Stimulated activated naive CD8-positive, alpha-beta T cell treated with anti-CD3 and anti-CD28 coated beads, Interleukin-15, amount 100 ng/mL, for 72 hours (primary cell): ENCODE data around the gene VPS45.
"Not testable (repeated sequence)": the region's sequence is repeated elsewhere in the genome, so short reads cannot be mapped to it uniquely, and the experiment has no call there.

ENCODE experiments used
- ATAC-seq: fragments of 150-1000 bp; cut with Tn5 transposase; 2 replicates; pipeline ENCODE4 v1.10.0; 2021; ENCODE audit warnings: mild to moderate bottlenecking, moderate library complexity
- DNase-seq, 2 donors: peaks; one replicate each; pipeline ENCODE4 v3.0.0; 2021 to 2022
- H3K27ac Mint-ChIP-seq, 2 donors: one replicate each; pipeline ENCODE4 v1.8.0; 2022; ENCODE audit warnings: mild to moderate bottlenecking in 2 of 2, mixed read lengths in 2 of 2, moderate library complexity in 2 of 2
- H3K27me3 Mint-ChIP-seq: one replicate; pipeline ENCODE4 v1.8.0; 2022; ENCODE audit warnings: mixed read lengths
- H3K4me1 Mint-ChIP-seq: one replicate; pipeline ENCODE4 v1.8.0; 2022; ENCODE audit warnings: mild to moderate bottlenecking, mixed read lengths
- H3K4me3 Mint-ChIP-seq, 2 donors: one replicate each; pipeline ENCODE4 v1.8.0; 2022; ENCODE audit warnings: mild to moderate bottlenecking in 2 of 2, mixed read lengths in 2 of 2, moderate library complexity in 1 of 2
- H3K9me3 Mint-ChIP-seq, 2 donors: one replicate each; pipeline ENCODE4 v1.8.0; 2022; ENCODE audit warnings: mixed read lengths in 2 of 2

The VPS45 gene

GRCh38 chr1:150135400-150135799, 67.8 kb downstream of the VPS45 start:
- ATAC-seq, H3K27ac Mint-ChIP-seq, H3K9me3 Mint-ChIP-seq, H3K27me3 Mint-ChIP-seq, DNase-seq, H3K4me1 Mint-ChIP-seq, H3K4me3 Mint-ChIP-seq: not testable (repeated sequence)

- no peak for ATAC-seq
- Mint-ChIP-seq H3K27me3 (no peaks in the 10 kb centered on the region), H3K9me3 (no peaks in the 10 kb centered on the region), H3K27ac (no peak overlapping the region), H3K4me1 (no peaks in the 10 kb centered on the region), H3K4me3 (no peak overlapping the region)
- DNase-seq: no peak
Observed at GRCh38 chr1:150138044-150138443, 70.5 kb downstream of the VPS45 start.

DNA sequence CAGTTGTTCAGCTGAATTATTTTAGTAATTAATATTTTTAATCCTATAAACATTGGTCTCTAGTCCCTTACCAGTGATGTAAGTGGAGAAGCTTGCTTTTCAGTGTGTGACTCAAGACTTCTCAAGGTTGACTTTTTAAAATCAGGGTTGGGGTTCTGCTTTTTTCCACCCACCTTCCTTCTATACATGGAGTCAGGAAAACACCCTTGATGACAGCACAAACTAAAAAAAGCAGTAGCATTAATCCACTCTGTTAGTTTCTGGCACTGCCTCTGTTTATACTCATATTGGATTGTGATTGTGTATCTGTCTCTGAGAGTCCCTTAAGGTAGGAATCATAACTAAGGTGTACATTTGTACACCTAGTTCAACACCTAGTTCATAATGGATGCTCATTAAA, 73.9 kb downstream of the VPS45 start:
- Mint-ChIP-seq H3K4me1 (peaks cover 15% of the 10 kb centered on the region), H3K4me3 (no peak overlapping the region), H3K27me3 (peaks cover under 1% of the 10 kb centered on the region), H3K27ac (no peak overlapping the region), H3K9me3 (no peaks in the 10 kb centered on the region)
- ATAC-seq (no peak), DNase-seq (no peak)

DNA sequence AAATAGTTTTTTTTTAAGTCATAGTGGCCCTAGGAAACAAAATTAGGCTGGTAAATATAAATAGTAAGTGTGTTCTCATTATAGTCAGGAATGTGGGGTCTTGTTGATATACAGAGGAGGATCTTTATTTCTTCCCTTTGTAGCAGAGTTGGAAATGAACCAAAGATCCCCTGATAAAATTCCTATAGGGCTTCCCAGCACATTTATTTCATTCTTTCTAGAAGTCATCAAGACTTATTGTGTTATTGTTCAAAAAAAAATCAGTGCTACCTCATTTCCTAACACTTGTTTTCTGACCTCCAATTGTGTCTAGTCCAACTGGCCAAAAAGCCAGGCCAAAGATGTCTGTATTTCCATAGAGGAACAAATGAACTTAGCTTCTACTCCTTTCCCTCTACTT, 74.5 kb downstream of the VPS45 start:
- Mint-ChIP-seq H3K27ac (no peak overlapping the region), H3K4me1 (peaks cover 21% of the 10 kb centered on the region), H3K4me3 (no peak overlapping the region), H3K9me3 (no peaks in the 10 kb centered on the region), H3K27me3 (peaks cover 7% of the 10 kb centered on the region)
- ATAC-seq (no peak), DNase-seq (no peak)

GRCh38 chr1:150144606-150145005, 77.0 kb downstream of the VPS45 start:
- no peak overlapping the region for H3K4me3 Mint-ChIP-seq
- DNase-seq (no peak), ATAC-seq (no peak)
- H3K9me3 Mint-ChIP-seq: no peaks in the 10 kb centered on the region
- peaks cover 43% of the 10 kb centered on the region for H3K4me1 Mint-ChIP-seq
- no peak overlapping the region for H3K27ac Mint-ChIP-seq
- peaks cover 32% of the 10 kb centered on the region for H3K27me3 Mint-ChIP-seq

GRCh38 chr1:150146016-150146415, 78.4 kb downstream of the VPS45 start:
- ATAC-seq, H3K27ac Mint-ChIP-seq, H3K4me3 Mint-ChIP-seq, DNase-seq, H3K9me3 Mint-ChIP-seq: not testable (repeated sequence)
- Mint-ChIP-seq H3K4me1 (peaks cover 45% of the 10 kb centered on the region), H3K27me3 (peaks cover 33% of the 10 kb centered on the region)

DNA sequence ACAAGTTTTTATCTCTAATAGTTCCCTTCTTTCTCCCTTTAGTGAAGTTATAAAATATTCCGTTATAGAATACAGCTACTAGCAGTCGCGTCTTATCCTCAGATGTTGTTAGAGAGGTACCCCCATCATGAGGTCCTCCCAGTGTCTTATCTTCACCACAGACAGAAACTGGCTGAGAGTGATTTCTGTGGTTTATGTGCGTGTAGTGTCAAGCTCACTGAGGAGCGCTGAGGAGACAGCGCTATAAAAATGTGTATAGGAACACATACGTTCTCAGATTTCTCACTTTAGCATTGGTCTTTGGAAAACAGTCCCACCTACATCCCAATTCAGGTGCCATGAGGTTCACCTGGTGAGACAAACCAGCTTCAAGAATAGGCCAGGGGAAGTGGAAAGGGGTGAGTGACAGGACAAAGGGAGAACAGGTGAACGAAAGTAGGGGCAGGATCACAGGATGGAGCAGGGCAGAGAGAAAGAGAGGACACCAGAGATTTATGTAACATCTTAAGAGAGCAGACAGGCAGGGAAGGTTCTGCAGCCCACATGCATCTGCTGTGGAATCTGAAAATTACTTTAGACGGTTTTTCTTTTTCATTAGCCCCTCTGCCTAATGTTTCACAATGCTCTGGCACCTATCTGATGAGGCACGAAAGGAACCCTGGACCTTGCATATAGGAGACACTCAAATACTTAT, 79.4 kb downstream of the VPS45 start:
- H3K4me1 Mint-ChIP-seq: peaks cover 55% of the 10 kb centered on the region
- no peak overlapping the region for H3K4me3 Mint-ChIP-seq
- H3K27ac Mint-ChIP-seq: no peak overlapping the region
- no peak for ATAC-seq
- DNase-seq: no peak
- no peaks in the 10 kb centered on the region for H3K9me3 Mint-ChIP-seq
- H3K27me3 Mint-ChIP-seq: peaks cover 33% of the 10 kb centered on the region

DNA sequence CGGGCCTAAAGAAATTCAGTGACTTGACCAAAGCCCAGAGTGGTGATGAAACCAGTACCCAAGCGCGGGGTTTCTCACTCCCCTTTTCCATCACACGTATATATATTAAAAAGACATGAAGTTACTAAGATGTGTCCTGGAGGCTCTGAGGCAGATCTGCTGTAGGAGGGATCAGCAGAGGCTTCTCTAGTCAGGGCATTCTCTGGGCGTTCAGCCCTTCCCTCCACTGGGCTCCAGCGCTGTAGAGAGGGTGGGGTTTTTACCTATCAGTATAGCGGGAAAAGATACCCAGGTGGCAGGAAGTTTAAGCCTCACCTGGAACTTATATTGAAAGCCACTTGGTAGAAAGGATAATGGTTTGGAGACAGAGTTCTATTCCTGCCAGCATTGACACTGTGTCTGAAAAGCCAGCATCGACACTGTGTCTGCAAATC, 81.3 kb downstream of the VPS45 start:
- ATAC-seq: no peak

DNA sequence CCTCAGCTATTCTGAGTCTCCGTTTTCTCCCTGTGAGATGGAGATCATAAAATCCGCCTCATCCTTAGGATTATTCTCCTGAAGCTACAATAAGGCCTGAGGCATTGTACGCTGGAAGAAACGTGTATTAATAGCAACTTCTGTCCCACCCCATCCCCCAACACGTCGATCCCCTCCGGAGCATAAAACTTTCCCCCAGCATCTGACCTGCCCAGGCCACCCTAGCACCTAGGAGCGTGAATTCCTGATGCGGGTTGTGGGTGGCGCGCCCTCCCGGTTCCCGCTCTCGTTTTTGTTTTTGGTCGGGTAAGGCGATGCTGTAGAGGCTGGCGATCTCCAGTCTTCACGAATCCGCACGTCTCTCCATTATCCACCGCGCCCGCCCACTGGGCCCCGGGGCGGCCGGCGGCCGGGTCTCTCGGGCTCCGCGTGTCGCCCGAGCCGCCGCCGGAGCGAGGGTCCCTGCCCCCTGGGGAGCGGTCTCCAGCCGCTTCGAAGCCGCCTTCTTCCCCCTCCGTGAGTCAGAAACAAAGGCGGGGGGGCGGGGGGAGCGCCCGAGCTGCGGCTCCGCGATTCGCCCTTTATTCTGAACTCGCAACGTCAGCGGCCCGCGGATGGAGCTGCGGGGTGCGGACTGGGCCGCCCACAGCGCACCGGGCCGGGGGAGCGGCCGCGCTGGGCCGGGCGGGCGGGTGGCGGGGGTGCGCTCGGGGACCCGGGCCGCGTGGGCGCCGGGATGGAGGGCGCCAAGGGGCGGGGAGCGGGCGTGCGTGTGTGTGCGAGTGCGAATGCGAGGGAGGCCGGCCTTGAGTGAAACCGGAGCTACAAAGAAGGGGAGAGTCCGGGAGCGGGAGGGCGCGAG, 81.9 kb downstream of the VPS45 start, which contains the start of gene PLEKHO1:
TSS of gene PLEKHO1 (plus strand) at position 646 of the 862 bp plus-strand sequence. CDS start 342 bp downstream, outside the sequence.
- ATAC-seq (peak; percentile 79), DNase-seq (peak; percentile 62)
- Mint-ChIP-seq H3K27me3 (peaks cover 33% of the 10 kb centered on the region), H3K4me3 (peak within 1 kb of the TSS; percentile 89), H3K27ac (peak within 1 kb of the TSS; percentile 54 to 87), H3K4me1 (peaks cover 77% of the 10 kb centered on the region), H3K9me3 (no peaks in the 10 kb centered on the region)

More for the DNA sequence above, 81.3 kb downstream of the VPS45 start:
- Mint-ChIP-seq H3K4me3 (peak overlapping the region; percentile 81 to 83), H3K27me3 (peaks cover 33% of the 10 kb centered on the region), H3K27ac (no peak overlapping the region), H3K9me3 (no peaks in the 10 kb centered on the region), H3K4me1 (peaks cover 73% of the 10 kb centered on the region)
- DNase-seq: no peak

DNA sequence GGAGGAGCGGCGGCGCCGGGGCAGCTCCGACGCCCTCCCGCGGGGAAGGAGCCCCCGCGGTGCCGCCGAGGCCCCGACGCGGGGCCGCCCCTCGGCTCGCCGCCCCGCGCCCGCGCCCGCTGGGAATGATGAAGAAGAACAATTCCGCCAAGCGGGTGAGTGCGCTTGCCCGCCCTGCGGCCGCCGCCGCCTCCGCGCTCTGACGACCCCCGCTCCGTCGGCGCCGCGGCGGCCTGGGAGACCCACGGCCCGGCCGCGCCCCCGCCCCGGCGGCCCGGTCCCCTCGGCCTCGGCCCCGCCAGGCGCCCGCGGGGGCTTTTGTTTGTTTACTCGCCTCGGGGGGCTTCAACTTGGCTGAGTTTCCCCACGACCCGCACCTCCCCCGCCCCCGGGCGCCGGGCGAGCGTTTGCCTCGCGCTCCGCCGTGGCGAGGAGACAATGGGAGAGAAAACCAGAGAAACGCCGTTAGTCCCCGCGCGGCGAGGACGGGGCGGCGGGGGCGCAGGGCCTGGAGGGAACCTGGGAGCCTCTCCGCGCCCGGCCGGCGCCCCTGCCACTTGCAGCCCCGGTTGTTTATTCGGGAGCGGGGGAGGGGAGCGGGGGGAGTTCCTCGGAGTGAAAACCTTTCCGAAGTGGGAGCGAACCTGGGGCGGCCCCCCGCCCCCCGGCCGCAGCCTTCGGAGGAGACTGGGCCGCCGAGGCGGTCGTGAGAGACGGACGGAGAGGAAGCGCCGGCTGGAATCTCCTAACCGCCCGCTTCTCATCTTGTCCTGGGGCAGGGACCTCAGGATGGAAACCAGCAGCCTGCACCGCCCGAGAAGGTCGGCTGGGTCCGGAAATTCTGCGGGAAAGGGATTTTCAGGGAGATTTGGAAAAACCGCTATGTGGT, 82.8 kb downstream of the VPS45 start:
- Mint-ChIP-seq H3K27me3 (peaks cover 33% of the 10 kb centered on the region), H3K27ac (peak overlapping the region; percentile 36 to 87), H3K9me3 (no peaks in the 10 kb centered on the region), H3K4me1 (peaks cover 77% of the 10 kb centered on the region), H3K4me3 (peak overlapping the region; percentile 89)
- ATAC-seq (peak; percentile 8), DNase-seq (peak in 1 of 2 donors; percentile 26)

DNA sequence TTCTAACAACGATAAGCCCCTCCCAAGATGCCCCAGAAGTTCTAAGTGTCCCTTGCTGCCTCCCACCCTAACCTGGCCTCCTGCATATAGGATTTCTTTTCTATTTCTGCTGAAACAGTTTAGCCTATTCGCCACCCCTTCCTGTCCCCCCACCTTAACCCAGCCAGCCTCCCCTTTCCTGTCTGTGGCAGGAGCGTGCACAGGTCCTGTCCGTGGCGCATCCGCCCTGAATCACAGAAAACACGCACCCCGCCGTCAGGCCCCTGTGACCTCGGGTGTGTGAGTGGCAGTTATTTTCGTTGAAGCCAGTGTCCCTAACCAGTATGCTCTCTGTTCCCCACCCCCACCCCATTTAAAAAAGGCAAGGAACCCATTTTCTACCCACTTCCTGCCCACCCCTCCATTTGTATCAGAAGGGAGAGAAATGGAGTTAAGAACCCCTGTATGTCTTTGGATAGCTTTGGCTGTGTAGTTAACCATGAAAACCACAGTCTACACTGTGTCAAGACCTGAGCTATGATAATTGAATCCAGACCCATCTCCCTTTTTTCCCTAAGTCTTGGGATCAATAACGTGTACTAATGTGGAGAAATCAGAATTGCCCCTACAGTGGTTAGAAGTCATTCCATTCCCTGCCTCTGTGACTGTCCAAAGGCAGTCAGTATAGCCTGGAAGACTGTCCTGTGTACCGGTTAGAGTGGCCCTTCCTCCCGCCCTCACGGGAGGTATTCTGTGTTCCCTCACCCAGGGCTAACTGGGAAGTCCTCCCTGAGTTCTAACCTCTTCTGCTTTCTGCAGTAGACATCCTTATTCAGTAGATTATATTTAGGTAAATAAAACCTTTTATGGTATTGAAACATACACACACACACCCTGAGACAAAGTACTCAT, 84.0 kb downstream of the VPS45 start:
- Mint-ChIP-seq H3K4me1 (peaks cover 73% of the 10 kb centered on the region), H3K27me3 (peaks cover 31% of the 10 kb centered on the region)
- peak; percentile 46 to 62 for DNase-seq

DNA sequence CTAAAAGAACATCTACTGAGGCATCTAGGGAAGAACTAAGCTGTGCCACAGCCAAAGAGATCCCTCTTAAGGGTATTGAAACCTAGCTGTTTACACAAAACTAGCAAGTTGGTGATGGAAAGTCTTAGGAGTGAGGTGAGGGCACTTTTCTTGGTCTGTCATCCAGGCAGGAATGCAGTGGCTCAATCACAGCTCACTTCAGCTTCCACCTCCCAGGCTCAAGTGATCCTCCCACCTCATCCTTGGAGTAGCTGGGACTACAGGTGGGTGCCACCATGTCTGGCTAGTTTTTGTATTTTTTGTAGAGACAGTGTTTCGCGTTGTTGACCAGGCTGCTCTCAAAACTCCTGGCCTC, 84.6 kb downstream of the VPS45 start:
- peak overlapping the region in 1 of 2 donors; percentile 87 for H3K27ac Mint-ChIP-seq
- ATAC-seq: no peak
- no peaks in the 10 kb centered on the region for H3K9me3 Mint-ChIP-seq
- no peak for DNase-seq
- H3K4me3 Mint-ChIP-seq: peak overlapping the region; percentile 89
- peaks cover 71% of the 10 kb centered on the region for H3K4me1 Mint-ChIP-seq
- peaks cover 25% of the 10 kb centered on the region for H3K27me3 Mint-ChIP-seq

More for the DNA sequence above, 84.0 kb downstream of the VPS45 start:
- no peaks in the 10 kb centered on the region for H3K9me3 Mint-ChIP-seq
- H3K4me3 Mint-ChIP-seq: peak overlapping the region; percentile 89
- H3K27ac Mint-ChIP-seq: peak overlapping the region; percentile 87 to 93
- peak; percentile 75 for ATAC-seq

GRCh38 chr1:150152772-150153456, 85.3 kb downstream of the VPS45 start:
- Mint-ChIP-seq H3K4me3 (peak overlapping the region in 1 of 2 donors; percentile 44), H3K4me1 (peaks cover 69% of the 10 kb centered on the region), H3K9me3 (no peaks in the 10 kb centered on the region), H3K27me3 (peaks cover 18% of the 10 kb centered on the region), H3K27ac (peak overlapping the region in 1 of 2 donors; percentile 43)
- ATAC-seq (no peak), DNase-seq (no peak)

DNA sequence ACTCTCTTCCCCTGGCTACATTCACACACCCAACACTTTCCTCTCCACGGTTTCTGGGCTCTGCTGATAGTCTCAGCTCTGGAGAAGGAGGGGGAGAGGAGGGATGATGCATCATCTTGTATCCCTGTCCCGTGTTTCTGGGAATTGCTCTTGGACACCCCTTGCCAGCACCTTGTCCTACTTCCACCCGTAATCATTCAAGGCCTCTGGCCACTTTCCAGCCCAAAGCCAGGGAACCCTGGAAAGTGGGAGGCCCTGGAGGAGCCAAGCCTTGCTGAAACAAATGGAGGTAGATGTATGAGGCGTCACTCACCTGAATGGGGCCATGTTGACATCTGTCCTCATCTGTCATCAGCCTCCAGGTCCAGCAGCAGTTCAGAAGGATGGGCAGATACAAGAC, 86.6 kb downstream of the VPS45 start:
- Mint-ChIP-seq H3K27ac (peak overlapping the region; percentile 17 to 44), H3K9me3 (no peaks in the 10 kb centered on the region), H3K4me1 (peaks cover 69% of the 10 kb centered on the region), H3K4me3 (no peak overlapping the region), H3K27me3 (peaks cover 5% of the 10 kb centered on the region)
- DNase-seq (no peak), ATAC-seq (no peak)
